ENCODE data around the gene RPN2. TPM values are rescaled to one million over a fixed set of nuclear protein-coding genes. Genes with fewer than 3 reads are reported as not detected.

Gene RPN2
- total RNA-seq, 4 donors from 2014 or later = 86.7 to 114 (median 110) TPM

DNA sequence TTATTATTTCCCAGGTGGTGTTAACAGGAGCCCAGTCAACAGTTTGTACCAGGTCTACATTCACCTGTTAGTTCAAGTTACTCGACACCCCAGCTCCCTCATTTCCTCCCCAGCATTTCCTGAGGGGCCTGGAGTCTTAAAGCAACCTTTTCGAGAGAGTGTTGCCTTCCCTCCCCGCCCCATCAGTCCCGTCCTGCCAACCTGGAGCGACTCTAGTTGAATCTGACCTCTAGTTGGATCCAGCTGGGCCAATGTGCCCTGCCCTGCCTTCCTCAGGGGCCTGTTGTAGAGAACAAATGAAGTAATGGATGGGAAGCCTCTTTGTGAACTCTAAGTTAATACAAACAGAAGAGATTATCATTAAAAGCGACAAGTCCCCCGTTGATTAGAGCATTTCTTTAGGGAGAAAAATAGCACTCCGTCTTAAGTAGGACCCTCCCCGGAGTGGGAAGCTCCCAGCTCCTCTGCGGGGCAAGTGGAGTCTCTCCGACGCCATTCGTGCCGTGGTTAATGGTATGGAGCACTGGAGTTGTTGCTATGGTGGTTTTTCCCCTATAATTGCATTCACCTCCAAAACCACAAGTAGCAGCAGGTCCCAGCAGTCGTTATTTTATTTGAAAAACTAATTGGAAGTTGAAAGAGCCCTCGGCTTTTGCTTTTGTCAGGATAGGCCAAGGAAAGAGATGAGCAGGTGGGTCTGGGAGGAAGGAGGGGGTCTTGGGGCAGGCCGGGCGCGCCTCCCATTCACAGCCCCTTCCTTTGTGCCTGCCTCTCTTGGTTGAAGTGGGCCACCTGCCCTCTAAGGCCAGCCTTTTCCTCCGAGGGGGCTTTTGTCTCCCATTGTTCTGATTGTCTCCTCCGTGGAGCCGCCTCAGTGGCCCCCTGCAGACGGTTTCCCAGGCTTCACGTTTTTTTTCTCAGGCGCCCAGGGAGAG is 66.4 kb downstream of the RPN2 start:
- no peak for ATAC-seq
- Histone ChIP-seq H3K27ac (no peak overlapping the region), H3K4me3 (no peak overlapping the region), H3K4me1 (peaks cover 0 to 39% (median 7%) of the 10 kb centered on the region in 3 donors), H3K9me3 (no peaks in the 10 kb centered on the region), H3K36me3 (peaks cover 0 to 33% of the 10 kb centered on the region in 2 donors), H3K27me3 (no peaks in the 10 kb centered on the region)
- no peak for TF ChIP-seq EP300 (IDR thresholded peaks at IDR 0.05)
- no peak for TF ChIP-seq POLR2AphosphoS5 (IDR thresholded peaks at IDR 0.05)
- no peak for TF ChIP-seq POLR2A (IDR thresholded peaks at IDR 0.05)
- TF ChIP-seq, protein P1, sequence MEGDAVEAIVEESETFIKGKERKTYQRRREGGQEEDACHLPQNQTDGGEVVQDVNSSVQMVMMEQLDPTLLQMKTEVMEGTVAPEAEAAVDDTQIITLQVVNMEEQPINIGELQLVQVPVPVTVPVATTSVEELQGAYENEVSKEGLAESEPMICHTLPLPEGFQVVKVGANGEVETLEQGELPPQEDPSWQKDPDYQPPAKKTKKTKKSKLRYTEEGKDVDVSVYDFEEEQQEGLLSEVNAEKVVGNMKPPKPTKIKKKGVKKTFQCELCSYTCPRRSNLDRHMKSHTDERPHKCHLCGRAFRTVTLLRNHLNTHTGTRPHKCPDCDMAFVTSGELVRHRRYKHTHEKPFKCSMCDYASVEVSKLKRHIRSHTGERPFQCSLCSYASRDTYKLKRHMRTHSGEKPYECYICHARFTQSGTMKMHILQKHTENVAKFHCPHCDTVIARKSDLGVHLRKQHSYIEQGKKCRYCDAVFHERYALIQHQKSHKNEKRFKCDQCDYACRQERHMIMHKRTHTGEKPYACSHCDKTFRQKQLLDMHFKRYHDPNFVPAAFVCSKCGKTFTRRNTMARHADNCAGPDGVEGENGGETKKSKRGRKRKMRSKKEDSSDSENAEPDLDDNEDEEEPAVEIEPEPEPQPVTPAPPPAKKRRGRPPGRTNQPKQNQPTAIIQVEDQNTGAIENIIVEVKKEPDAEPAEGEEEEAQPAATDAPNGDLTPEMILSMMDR (IDR thresholded peaks at IDR 0.05) = no peak
- 83% methylated on average over 8 to 13 of the region's 25 CpGs for WGBS, 2 donors (ENCODE audit: low coverage in 1 of 2)

DNA sequence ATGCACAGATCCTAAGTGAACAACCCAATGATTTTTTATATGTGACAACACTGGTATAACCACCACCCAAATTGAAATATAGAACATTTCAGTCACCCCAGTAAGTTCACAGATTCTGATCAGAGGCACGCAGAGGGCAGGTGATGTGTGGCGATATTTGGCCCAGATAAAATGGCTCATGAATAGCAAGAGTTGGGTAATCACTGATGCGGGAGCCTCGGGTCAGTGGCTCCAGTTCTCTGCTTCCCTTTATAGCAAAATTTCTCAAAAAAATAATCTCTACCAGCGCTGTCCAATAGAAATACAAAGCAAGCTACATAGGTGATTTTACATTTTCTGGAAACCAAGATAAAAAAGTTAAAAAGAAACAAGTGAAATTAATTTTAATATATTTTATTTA is 67.6 kb downstream of the RPN2 start:
- WGBS, 2 donors (ENCODE audit: low coverage in 1 of 2) = 89 to 96% methylated on average over 4 to 5 of the region's 5 CpGs
- Histone ChIP-seq H3K27ac (no peak overlapping the region), H3K9me3 (no peaks in the 10 kb centered on the region), H3K4me3 (no peak overlapping the region), H3K36me3 (peaks cover 0 to 20% of the 10 kb centered on the region in 2 donors), H3K27me3 (no peaks in the 10 kb centered on the region), H3K4me1 (peaks cover 0 to 27% (median 7%) of the 10 kb centered on the region in 3 donors)
- no peak for ATAC-seq
- TF ChIP-seq POLR2AphosphoS5 (IDR thresholded peaks at IDR 0.05) (no peak), EP300 (IDR thresholded peaks at IDR 0.05) (no peak), POLR2A (IDR thresholded peaks at IDR 0.05) (no peak)
- TF ChIP-seq, protein P1 (IDR thresholded peaks at IDR 0.05) = no peak

DNA sequence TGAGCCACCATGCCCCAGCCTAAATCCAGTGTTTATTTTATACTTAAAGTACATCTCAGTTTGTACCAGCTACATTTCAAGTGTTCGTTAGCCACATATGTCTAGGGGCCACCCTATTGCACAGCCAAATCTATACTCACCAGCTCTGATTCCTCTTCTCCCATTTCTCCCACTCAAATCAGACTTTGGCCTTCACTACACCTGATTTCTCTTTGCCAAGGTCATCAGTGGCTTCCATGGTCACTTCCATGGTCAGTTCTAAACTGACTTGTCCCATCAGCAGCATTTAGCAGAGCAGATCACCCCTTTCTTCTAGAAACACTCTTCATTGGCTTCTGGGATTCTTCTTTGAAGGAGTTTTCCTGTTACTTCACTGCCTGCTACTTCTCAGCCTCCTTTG is 68.4 kb downstream of the RPN2 start:
- peaks cover 0 to 23% (median 7%) of the 10 kb centered on the region in 3 donors for H3K4me1 ChIP-seq
- H3K36me3 ChIP-seq = peaks cover 0 to 12% of the 10 kb centered on the region in 2 donors
- H3K27me3 ChIP-seq = no peaks in the 10 kb centered on the region
- H3K4me3 ChIP-seq = no peak overlapping the region
- no peaks in the 10 kb centered on the region for H3K9me3 ChIP-seq
- no peak for ATAC-seq
- TF ChIP-seq POLR2A (IDR thresholded peaks at IDR 0.05) (no peak), POLR2AphosphoS5 (IDR thresholded peaks at IDR 0.05) (no peak), EP300 (IDR thresholded peaks at IDR 0.05) (no peak)
- TF ChIP-seq, protein P1 (IDR thresholded peaks at IDR 0.05) = no peak
- no peak overlapping the region for H3K27ac ChIP-seq
- WGBS, 2 donors (ENCODE audit: low coverage in 1 of 2) = 92% methylated on average over 1 of the region's 1 CpG; no CpG with 5 or more reads in 1 of the 2 donors

DNA sequence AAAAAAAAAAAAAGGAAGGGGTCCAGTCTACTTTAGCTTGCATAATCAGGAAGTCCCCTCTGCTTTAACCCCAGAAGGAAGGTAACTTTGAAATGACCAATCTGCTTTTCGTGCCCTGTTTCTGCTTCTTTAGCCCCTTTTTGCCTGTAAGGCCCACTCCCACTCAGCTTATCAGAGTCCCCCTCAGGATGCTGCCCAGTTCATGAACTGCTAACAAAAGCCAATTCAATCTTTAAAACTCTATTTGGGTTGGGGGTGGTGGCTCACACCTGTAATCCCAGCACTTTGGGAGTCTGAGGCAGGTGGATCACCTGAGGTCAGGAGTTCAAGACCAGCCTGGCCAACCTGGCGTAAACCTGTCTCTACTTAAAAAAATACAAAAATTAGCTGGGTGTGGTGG is 70.2 kb downstream of the RPN2 start:
- ATAC-seq = no peak
- no peak overlapping the region for H3K4me3 ChIP-seq
- WGBS, 2 donors (ENCODE audit: low coverage in 1 of 2) = 92 to 100% methylated on average over 1 to 2 of the region's 2 CpGs
- no peaks in the 10 kb centered on the region for H3K36me3 ChIP-seq
- H3K9me3 ChIP-seq = peaks cover 0 to 3% (median 0%) of the 10 kb centered on the region in 3 donors
- no peak overlapping the region for H3K27ac ChIP-seq
- H3K4me1 ChIP-seq = peaks cover 0 to 5% (median 0%) of the 10 kb centered on the region in 3 donors
- no peaks in the 10 kb centered on the region for H3K27me3 ChIP-seq
- TF ChIP-seq, protein P1 (IDR thresholded peaks at IDR 0.05) = no peak
- TF ChIP-seq POLR2AphosphoS5 (IDR thresholded peaks at IDR 0.05) (no peak), POLR2A (IDR thresholded peaks at IDR 0.05) (no peak), EP300 (IDR thresholded peaks at IDR 0.05) (no peak)

Data from gastroesophageal sphincter (tissue), 4 donors.